ENCODE data around the gene ARHGAP9.

GRCh38 chr12:57475271-57476161 is 4.2 kb downstream of the ARHGAP9 start:
- TF ChIP-seq POLR2A (IDR thresholded peaks at IDR 0.05) (no peak), CTCF (IDR thresholded peaks at IDR 0.05) (no peak)

Data from vagina (tissue), 2 donors.